Calu3 (cell line): ENCODE data around the gene CYB561D1. TPM values are rescaled to one million over a fixed set of nuclear protein-coding genes. Genes with fewer than 3 reads are reported as not detected.

Source experiments
- BruUV-seq: library from RNA; stranded (reverse); fragments of 400-500 nt; replicated peaks from 2 replicates; lab custom pipeline; 2021; lab: Mats Ljungman, UMichigan
- CTCF ChIA-PET: fragments of 300-600 bp; sonication (Branson Sonifier 250); formaldehyde crosslinking; loops from one replicate; lab custom pipeline; 2022; ENCODE audit warnings: antibody characterized with exemption; lab: Charles Lee
- DNase-seq: peaks from one replicate; pipeline ENCODE4 v3.0.0; 2022
- H3K27ac Mint-ChIP-seq: one replicate; pipeline ENCODE4 v1.8.0; 2022; ENCODE audit warnings: mixed read lengths; ENCODE audit not compliant: unreplicated experiment
- H3K27me3 Mint-ChIP-seq: one replicate; pipeline ENCODE4 v1.8.0; 2022; ENCODE audit warnings: mixed read lengths; ENCODE audit not compliant: unreplicated experiment
- H3K36me3 Mint-ChIP-seq: one replicate; pipeline ENCODE4 v1.8.0; 2022; ENCODE audit warnings: mild to moderate bottlenecking, moderate library complexity, mixed read lengths; ENCODE audit not compliant: insufficient read depth, unreplicated experiment
- H3K4me1 Mint-ChIP-seq: one replicate; pipeline ENCODE4 v1.8.0; 2022; ENCODE audit warnings: mild to moderate bottlenecking, low read depth, mixed read lengths; ENCODE audit not compliant: unreplicated experiment
- H3K4me3 Mint-ChIP-seq: one replicate; pipeline ENCODE4 v1.8.0; 2022; ENCODE audit warnings: mild to moderate bottlenecking, low read depth, moderate library complexity, mixed read lengths; ENCODE audit not compliant: unreplicated experiment
- H3K9me3 Mint-ChIP-seq: one replicate; pipeline ENCODE4 v1.8.0; 2022; ENCODE audit warnings: low read depth, mixed read lengths; ENCODE audit not compliant: unreplicated experiment
- intact Hi-C: fragments of 100-400 bp; cut with micrococcal nuclease; formaldehyde crosslinking; loops from one replicate; pipeline ENCODE4 v1.10.0; 2022; ENCODE audit not compliant: unreplicated experiment
- total RNA-seq: library from RNA; stranded (reverse); gene quantifications from 2 replicates; pipeline ENCODE4 v1.2.3, GENCODE V29; 2022
- TF ChIP-seq, protein P1 (sequence below): fragments of 200-600 bp; IDR thresholded peaks from one replicate; pipeline ENCODE4 v1.8.0; 2022; ENCODE audit warnings: antibody characterized with exemption; ENCODE audit not compliant: unreplicated experiment

CYB561D1 gene
- total RNA-seq, 1 experiment from 2014 or later: 9.0 TPM

DNA sequence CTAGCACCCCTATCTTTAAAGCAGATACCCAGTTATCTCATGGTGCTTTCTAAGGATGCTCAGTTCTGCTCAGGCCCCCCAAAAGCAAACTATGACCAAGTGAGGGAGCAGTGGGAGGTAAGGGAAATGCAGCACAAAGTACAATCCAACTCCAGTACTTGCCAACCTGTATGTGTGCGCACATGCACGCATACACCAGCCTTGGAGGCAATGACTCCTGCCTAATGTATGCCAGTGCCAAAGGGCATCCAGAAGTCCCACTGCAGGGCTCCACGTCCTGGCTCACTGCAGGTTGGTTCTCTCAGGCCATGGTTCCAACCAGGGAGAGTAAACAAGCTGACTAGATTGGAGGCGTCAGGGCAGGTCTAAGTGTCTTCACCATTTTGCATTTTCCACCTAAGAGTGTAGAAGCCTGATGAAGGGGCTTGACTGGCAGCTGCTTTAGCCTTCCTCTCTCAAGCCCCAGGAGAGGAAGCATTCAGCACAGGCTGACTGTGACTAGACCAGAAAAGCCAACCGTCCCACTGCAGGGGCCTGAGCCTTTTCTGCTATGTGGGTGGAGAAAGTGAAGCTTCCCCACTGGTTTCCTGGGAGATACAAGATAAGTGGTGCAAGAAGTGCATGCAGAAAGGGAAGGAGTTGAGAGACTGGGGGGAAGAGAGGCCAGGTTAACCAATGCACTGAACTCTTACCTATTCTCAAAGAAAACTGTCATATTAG lies 7.9 kb downstream of the CYB561D1 start:
- no TSS peak for BruUV-seq
- Mint-ChIP-seq H3K27me3 (no peaks in the 10 kb centered on the region), H3K4me3 (no peak overlapping the region), H3K36me3 (no peaks in the 10 kb centered on the region), H3K27ac (no peak overlapping the region), H3K4me1 (no peaks in the 10 kb centered on the region), H3K9me3 (no peaks in the 10 kb centered on the region)
- TF ChIP-seq, protein P1, sequence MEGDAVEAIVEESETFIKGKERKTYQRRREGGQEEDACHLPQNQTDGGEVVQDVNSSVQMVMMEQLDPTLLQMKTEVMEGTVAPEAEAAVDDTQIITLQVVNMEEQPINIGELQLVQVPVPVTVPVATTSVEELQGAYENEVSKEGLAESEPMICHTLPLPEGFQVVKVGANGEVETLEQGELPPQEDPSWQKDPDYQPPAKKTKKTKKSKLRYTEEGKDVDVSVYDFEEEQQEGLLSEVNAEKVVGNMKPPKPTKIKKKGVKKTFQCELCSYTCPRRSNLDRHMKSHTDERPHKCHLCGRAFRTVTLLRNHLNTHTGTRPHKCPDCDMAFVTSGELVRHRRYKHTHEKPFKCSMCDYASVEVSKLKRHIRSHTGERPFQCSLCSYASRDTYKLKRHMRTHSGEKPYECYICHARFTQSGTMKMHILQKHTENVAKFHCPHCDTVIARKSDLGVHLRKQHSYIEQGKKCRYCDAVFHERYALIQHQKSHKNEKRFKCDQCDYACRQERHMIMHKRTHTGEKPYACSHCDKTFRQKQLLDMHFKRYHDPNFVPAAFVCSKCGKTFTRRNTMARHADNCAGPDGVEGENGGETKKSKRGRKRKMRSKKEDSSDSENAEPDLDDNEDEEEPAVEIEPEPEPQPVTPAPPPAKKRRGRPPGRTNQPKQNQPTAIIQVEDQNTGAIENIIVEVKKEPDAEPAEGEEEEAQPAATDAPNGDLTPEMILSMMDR: no peak
- CTCF ChIA-PET: no interaction called here
- intact Hi-C loops: no loop called here
- DNase-seq: no peak

DNA sequence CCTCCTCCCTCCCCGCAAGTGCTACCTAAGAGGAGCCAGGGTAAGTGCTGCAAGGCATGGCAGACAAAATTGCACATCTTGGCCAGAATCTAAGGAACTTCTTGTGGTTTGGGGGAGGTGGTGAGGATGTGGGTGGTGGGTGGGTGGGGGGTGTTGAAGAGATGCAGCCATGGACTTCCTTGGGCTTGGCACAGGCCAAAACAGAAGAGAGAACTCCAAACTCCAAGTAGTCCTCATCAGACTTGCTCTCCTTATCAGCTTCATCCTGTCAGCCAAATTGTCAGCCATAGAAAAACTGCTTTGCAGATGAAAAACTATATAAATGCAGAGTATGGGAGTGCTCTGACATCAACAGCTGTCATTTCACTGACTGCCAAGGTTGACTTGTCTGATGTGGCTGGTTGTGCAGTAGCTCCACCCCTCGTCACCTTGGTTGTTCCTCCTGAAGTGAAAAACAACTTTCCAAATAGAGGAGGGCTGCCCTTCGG lies 8.5 kb downstream of the CYB561D1 start:
- Mint-ChIP-seq H3K4me1 (no peaks in the 10 kb centered on the region), H3K4me3 (no peak overlapping the region), H3K9me3 (no peaks in the 10 kb centered on the region), H3K27ac (no peak overlapping the region), H3K27me3 (no peaks in the 10 kb centered on the region), H3K36me3 (no peaks in the 10 kb centered on the region)
- no TSS peak for BruUV-seq
- CTCF ChIA-PET: no interaction called here
- intact Hi-C loops: no loop called here
- no peak for DNase-seq
- TF ChIP-seq, protein P1: no peak

DNA sequence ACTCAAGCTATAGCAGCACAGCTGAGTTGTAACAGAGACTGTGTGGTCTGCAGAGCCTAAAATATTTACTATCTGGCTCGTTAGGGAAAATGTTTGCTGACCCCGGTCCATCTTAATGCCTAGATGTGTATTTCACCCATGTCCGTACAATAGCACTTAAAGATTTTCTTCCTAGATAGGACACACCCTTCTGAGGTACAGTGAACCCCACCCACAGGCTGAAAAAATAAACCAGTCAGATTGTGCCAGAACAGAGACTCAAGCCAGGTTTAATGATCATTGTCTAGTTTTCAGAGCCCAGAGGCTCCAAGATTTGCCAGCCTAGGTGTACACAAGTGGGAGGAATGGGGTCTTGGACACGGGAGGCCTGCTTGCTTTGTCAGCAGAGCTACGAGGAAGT lies 10.0 kb downstream of the CYB561D1 start:
- no peak overlapping the region for H3K27ac Mint-ChIP-seq
- no TSS peak for BruUV-seq
- no peaks in the 10 kb centered on the region for H3K4me1 Mint-ChIP-seq
- CTCF ChIA-PET: no interaction called here
- H3K36me3 Mint-ChIP-seq: no peaks in the 10 kb centered on the region
- TF ChIP-seq, protein P1: no peak
- intact Hi-C loops: no loop called here
- no peak for DNase-seq
- peaks cover 13% of the 10 kb centered on the region for H3K27me3 Mint-ChIP-seq
- no peaks in the 10 kb centered on the region for H3K9me3 Mint-ChIP-seq
- no peak overlapping the region for H3K4me3 Mint-ChIP-seq

DNA sequence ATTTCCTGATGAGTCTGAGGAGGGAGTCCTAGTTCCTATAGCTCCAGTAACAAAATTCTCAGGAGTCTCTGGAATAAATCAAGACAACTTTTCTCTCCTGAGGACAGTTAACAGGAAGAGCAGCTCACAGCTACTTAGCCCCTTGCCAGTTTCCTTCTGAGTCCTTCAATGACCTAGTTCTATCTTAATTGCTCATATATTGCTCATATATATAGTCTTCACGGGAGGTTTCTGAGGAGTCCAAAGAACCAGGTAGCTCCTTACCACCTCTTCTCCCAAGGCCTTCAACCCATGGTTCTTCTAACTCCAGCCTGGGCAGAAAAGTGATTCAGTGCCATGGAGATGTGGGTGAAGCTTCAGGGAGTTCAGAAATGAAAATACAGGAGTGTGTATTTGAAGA lies 11.1 kb downstream of the CYB561D1 start:
- Mint-ChIP-seq H3K36me3 (no peaks in the 10 kb centered on the region), H3K27me3 (peaks cover 19% of the 10 kb centered on the region), H3K27ac (no peak overlapping the region), H3K4me3 (no peak overlapping the region), H3K9me3 (no peaks in the 10 kb centered on the region), H3K4me1 (peaks cover 2% of the 10 kb centered on the region)
- CTCF ChIA-PET: no interaction called here
- intact Hi-C loops: no loop called here
- no peak for DNase-seq
- TF ChIP-seq, protein P1: no peak
- BruUV-seq: no TSS peak
